Chondrocyte (in vitro differentiated cells): Measurements from ENCODE around the gene ZNF74. TPM values are rescaled to one million over a fixed set of nuclear protein-coding genes. Genes with fewer than 3 reads are reported as not detected.
A peak's percentile ranks its signal among the peaks of the same experiment; 100 is the strongest.
"Not testable (repeated sequence)": the region's sequence is repeated elsewhere in the genome, so short reads cannot be mapped to it uniquely, and the experiment has no call there.

Experiments
- DNase-seq: peaks from one replicate; pipeline ENCODE4 v3.0.0; 2021; ENCODE audit warnings: mixed read lengths, low spot score
- H3K27ac Mint-ChIP-seq: one replicate; pipeline ENCODE4 v1.8.0; 2021; ENCODE audit warnings: mild to moderate bottlenecking, moderate library complexity, mixed read lengths; ENCODE audit not compliant: unreplicated experiment
- H3K27me3 Mint-ChIP-seq: 2 replicates; pipeline ENCODE4 v1.8.0; 2021; ENCODE audit warnings: low read depth, mixed read lengths
- H3K36me3 Mint-ChIP-seq: 2 replicates; pipeline ENCODE4 v1.8.0; 2021; ENCODE audit warnings: low read depth, mixed read lengths
- H3K4me1 Mint-ChIP-seq: 2 replicates; pipeline ENCODE4 v1.8.0; 2021; ENCODE audit warnings: low read depth, mild to moderate bottlenecking, mixed read lengths
- H3K4me3 Mint-ChIP-seq: one replicate; pipeline ENCODE4 v1.8.0; 2021; ENCODE audit warnings: mild to moderate bottlenecking, moderate library complexity, mixed read lengths; ENCODE audit not compliant: unreplicated experiment
- H3K9me3 Mint-ChIP-seq: 2 replicates; pipeline ENCODE4 v1.8.0; 2021; ENCODE audit warnings: low read depth, mixed read lengths
- CTCF ChIP-seq: fragments of 200-600 bp; sonication (generic); IDR thresholded peaks from 2 replicates; pipeline ENCODE4 v1.5.0; 2021; ENCODE audit warnings: antibody characterized with exemption, mild to moderate bottlenecking, moderate library complexity
- long read RNA-seq: library from polyadenylated mRNA; stranded (forward); transcript quantifications from one replicate; pipeline ENCODE4 v2.0.0, GENCODE V29; 2021
- total RNA-seq: library from RNA; stranded (reverse); gene quantifications from 3 replicates; pipeline ENCODE4 v1.2.1, GENCODE V29; 2021

Gene ZNF74
- total RNA-seq = 12.7 to 15.7 TPM (median 13.6 TPM) in 3 replicates
- long read RNA-seq, transcript ZNF74-203 (4 exons, 2,789 nt) = minor isoform, 8 of 31 reads
- long read RNA-seq, transcript ZNF74-202 (5 exons, 3,159 nt) = major isoform, 13 of 31 reads
- long read RNA-seq, partial matches to known transcripts = 0 of 31 reads
- long read RNA-seq, other reads (novel, unspliced or antisense) = 9 of 31 reads

DNA sequence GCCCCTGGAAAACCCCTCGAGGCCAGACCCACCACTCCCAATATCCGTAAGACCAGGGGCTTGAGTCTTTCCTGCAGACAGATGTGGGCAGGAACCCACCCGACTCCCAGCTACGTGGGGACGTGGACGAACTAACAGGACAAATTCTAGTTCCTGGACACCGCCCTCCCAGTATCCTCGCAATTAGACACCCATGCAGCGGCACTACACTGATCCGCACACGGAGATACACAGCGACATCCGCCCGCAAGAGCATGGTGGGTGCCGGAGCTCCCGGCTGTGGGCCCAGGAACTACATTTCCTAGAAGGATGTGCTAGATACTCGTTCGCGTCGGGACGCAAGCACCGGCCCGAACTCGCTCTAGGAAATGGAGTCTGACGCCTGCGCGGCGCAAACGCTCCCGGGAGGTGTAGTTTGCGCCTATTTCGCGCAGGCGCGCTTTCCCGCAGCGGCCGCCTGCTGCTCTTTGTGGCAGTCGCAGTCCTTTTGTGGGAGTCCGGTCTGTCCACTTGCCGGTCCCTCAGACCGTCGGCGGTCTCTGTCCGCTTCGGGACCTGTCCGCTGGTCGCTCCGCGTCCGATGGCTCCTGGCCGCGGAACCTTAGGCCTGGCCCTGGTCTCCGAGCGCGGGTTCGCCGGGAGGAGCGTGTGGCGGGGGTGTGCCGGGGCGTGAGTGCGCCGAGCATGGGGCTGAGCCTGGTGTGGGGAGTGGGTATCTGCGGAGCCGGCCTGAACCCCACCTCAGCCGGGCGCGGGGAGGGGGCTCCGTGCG lies at the start of gene ZNF74:
Gene ZNF74, plus strand, starts transcription at position 447 of the 772 bp plus-strand sequence. CDS start 478 bp downstream, outside the sequence.
- peak within 1 kb of the TSS; percentile 87 for H3K27ac Mint-ChIP-seq
- H3K4me3 Mint-ChIP-seq = peak within 1 kb of the TSS; percentile 85
- H3K27me3 Mint-ChIP-seq = no peaks in the 10 kb centered on the region
- peaks cover 40% of the 10 kb centered on the region for H3K4me1 Mint-ChIP-seq
- TF ChIP-seq CTCF = no peak
- H3K9me3 Mint-ChIP-seq = peaks cover 6% of the 10 kb centered on the region
- no peaks in the 10 kb centered on the region for H3K36me3 Mint-ChIP-seq
- no peak for DNase-seq

- not testable (repeated sequence) for H3K27me3 Mint-ChIP-seq, H3K4me3 Mint-ChIP-seq, H3K9me3 Mint-ChIP-seq, H3K4me1 Mint-ChIP-seq, H3K27ac Mint-ChIP-seq, H3K36me3 Mint-ChIP-seq, DNase-seq
These were observed 47.4 kb upstream of the ZNF74 start for GRCh38 chr22:20346553-20346952.

GRCh38 chr22:20352536-20352935 lies 41.4 kb upstream of the ZNF74 start:
- H3K9me3 Mint-ChIP-seq, H3K36me3 Mint-ChIP-seq, H3K4me1 Mint-ChIP-seq, H3K4me3 Mint-ChIP-seq, DNase-seq, H3K27ac Mint-ChIP-seq, H3K27me3 Mint-ChIP-seq: not testable (repeated sequence)

- H3K4me3 Mint-ChIP-seq = no peak overlapping the region
- H3K9me3 Mint-ChIP-seq = no peaks in the 10 kb centered on the region
- H3K27ac Mint-ChIP-seq = no peak overlapping the region
- H3K27me3 Mint-ChIP-seq = no peaks in the 10 kb centered on the region
- no peak for TF ChIP-seq CTCF
- DNase-seq = no peak
- no peaks in the 10 kb centered on the region for H3K36me3 Mint-ChIP-seq
- H3K4me1 Mint-ChIP-seq = no peaks in the 10 kb centered on the region
These were observed 39.5 kb upstream of the ZNF74 start for GRCh38 chr22:20354238-20354975.

GRCh38 chr22:20355939-20356636 lies 37.9 kb upstream of the ZNF74 start:
- not testable (repeated sequence) for H3K27me3 Mint-ChIP-seq, H3K36me3 Mint-ChIP-seq, H3K4me1 Mint-ChIP-seq, H3K9me3 Mint-ChIP-seq, DNase-seq, H3K27ac Mint-ChIP-seq, H3K4me3 Mint-ChIP-seq

DNA sequence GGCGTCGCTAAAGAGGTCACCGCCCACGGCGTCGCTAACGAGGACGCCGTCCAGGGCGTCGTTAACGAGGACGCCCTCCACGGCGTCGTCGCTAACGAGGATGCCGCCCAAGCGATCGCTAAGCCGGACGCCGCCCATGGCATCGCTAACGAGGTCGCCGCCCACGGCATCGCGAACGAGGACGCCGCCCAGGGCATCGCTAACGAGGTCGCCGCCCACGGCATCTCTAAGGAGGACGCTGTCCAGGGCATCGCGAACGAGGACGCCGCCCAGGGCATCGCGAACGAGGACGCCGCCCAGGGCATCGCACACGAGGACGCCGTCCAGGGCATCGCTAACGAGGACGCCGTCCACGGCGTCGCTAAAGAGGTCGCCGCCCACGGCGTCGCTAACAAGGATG lies 37.0 kb upstream of the ZNF74 start:
- H3K4me3 Mint-ChIP-seq, H3K9me3 Mint-ChIP-seq, H3K36me3 Mint-ChIP-seq, H3K4me1 Mint-ChIP-seq, DNase-seq, H3K27ac Mint-ChIP-seq, H3K27me3 Mint-ChIP-seq: not testable (repeated sequence)

- H3K36me3 Mint-ChIP-seq, H3K4me3 Mint-ChIP-seq, H3K27me3 Mint-ChIP-seq, H3K9me3 Mint-ChIP-seq, H3K27ac Mint-ChIP-seq, H3K4me1 Mint-ChIP-seq, DNase-seq: not testable (repeated sequence)
These were observed 36.0 kb upstream of the ZNF74 start for GRCh38 chr22:20357967-20358366.

GRCh38 chr22:20358503-20359239 lies 35.3 kb upstream of the ZNF74 start:
- H3K36me3 Mint-ChIP-seq, H3K27me3 Mint-ChIP-seq, H3K9me3 Mint-ChIP-seq, H3K27ac Mint-ChIP-seq, DNase-seq, H3K4me3 Mint-ChIP-seq, H3K4me1 Mint-ChIP-seq: not testable (repeated sequence)

DNA sequence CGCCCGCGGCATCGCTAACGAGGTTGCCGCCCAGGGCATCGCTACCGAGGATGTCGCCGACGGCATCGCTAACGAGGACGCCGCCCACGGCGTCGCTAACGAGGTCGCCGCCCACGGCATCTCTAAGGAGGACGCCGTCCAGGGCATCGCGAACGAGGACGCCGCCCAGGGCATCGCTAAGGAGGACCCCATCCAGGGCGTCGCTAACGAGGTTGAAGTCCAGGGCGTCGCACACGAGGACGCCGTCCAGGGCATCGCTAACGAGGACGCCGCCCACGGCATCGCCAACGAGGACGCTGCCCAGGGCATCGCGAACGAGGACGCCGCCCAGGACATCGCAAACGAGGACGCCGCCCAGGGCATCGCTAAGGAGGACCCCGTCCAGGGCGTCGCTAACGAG lies 33.7 kb upstream of the ZNF74 start:
- H3K9me3 Mint-ChIP-seq, H3K27me3 Mint-ChIP-seq, DNase-seq, H3K4me1 Mint-ChIP-seq, H3K36me3 Mint-ChIP-seq, H3K4me3 Mint-ChIP-seq, H3K27ac Mint-ChIP-seq: not testable (repeated sequence)
